GM10847 (cell line): ENCODE data around the gene ANKRD2.

Experiments used
- POLR2A ChIP-seq: IDR thresholded peaks from 2 replicates; pipeline ENCODE4 v1.6.1; 2011; ENCODE audit not compliant: insufficient read length; ENCODE audit errors: extremely low read depth

Gene ANKRD2

GRCh38 chr10:97540669-97541500 is 31.7 kb upstream of the ANKRD2 start:
- no peak for TF ChIP-seq POLR2A

DNA sequence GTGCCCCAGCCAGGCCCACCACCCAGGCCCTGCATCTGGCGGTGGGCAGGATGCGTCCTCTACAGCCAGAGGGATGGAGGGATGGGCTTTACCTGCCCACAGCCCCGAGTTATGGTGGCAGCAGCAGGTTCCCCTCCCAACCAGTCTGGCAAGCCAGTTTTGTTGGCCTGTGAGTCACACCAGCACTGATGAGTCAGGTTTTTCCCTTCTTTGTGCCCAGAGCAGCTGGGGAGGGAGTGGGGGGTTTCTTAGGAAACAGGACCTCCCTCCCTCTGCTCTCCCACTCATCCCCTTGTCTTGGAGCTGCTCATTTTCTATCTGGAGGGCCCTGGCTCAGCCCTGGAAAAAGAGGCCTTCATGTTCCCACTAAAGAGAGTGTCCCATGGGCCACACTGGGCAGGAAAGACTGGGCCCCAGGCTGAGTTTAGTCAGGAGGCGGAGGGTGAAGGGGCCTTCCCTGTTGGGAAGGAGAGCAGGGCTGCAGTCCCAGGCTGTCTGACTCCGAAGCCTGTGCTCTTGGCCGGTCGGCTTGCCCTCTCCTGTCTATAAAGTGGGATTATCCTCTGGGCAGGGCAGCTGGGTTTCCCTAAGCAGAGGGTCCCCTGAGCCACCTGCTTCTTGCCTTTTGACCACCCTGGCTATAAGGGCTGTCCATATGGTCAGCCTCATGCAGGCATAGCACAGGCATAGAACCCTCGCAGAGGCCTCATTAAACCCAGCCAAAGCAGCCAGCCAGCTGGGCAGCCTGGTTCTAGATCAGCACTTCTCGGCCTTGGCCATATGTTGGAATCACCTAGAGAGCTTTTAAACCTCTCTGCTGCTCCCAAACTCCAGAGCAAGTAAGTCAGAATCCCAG is 30.2 kb upstream of the ANKRD2 start:
- TF ChIP-seq POLR2A = no peak

- TF ChIP-seq POLR2A = no peak
Observed at GRCh38 chr10:97543025-97543546, 29.5 kb upstream of the ANKRD2 start.

GRCh38 chr10:97546456-97547270 is 25.9 kb upstream of the ANKRD2 start:
- no peak for TF ChIP-seq POLR2A

DNA sequence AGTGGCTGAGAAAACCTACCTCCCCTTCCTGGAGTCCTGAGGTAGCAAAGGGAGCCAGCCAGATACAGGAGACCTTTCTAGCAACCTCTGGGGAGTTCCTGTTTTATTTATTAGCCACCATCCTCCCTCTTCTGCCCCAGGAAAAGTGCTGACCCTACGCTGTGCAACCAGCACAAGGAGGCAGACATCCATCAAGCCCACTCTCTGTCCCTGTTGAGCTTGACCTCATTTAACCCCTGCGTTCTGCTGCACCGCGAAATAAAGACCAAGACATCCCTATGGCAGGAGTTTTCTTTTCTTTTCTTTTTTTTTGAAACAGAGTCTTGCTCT is 25.3 kb upstream of the ANKRD2 start:
- TF ChIP-seq POLR2A = no peak

GRCh38 chr10:97547962-97548361 is 24.6 kb upstream of the ANKRD2 start:
- no peak for TF ChIP-seq POLR2A

GRCh38 chr10:97548828-97549455 is 23.6 kb upstream of the ANKRD2 start:
- no peak for TF ChIP-seq POLR2A

GRCh38 chr10:97549587-97550322 is 22.8 kb upstream of the ANKRD2 start:
- no peak for TF ChIP-seq POLR2A

DNA sequence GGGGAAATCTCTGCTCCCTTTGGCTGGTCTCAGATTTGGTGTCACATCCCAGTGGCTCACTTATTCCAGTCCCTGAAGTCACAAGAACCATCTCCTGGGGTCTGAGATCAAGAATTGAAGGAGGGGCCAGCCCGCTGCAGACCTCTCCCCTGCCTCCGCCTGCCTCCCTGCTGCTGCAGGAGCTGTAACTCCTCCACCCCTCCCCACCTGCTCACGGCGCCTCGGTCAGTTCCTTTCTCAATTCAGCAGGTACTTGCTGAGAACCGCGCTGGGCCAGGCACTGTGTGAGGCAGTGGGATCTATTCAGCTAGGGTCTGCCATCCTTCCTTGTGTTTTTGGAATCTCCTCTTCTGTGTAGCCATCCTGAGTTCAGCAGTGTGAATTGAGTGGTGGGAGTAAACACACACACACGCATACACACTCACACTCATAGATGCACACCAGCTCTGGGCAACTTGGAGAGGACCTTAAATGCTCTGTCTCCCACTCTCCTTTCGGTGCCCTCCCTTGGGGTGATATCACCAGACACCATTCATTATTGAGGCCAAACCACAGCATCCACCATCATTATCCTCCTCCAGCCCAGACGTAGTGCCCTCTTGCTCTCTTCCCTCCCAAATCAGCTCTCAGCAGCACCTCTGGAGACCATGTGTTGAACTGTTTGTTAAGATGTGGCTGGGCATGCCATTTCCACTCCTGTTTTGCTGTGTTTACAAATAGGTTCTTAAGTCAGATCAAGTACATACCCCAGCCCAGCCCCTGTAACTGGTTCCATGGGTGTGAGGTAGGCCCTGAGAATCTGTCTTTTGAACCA is 22.0 kb upstream of the ANKRD2 start:
- no peak for TF ChIP-seq POLR2A

DNA sequence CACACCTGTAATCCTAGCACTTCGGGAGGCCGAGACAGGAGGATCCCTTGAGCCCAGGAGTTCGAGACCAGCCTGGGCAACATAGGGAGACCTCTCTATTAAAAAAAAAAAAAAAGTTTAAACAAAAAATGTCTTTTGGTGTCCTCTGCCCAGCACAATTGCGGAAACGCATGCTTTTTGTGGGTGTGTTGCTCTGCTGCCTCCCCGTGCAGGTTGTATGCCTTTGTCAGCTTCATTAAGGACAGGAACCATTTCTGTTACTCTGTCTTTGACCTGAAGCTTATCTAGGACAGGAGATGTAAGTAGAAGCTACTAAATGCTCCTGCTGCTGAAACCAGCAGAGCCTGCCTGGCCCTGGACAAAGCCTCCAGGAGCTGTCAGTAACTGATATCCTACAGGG is 21.3 kb upstream of the ANKRD2 start:
- no peak for TF ChIP-seq POLR2A

DNA sequence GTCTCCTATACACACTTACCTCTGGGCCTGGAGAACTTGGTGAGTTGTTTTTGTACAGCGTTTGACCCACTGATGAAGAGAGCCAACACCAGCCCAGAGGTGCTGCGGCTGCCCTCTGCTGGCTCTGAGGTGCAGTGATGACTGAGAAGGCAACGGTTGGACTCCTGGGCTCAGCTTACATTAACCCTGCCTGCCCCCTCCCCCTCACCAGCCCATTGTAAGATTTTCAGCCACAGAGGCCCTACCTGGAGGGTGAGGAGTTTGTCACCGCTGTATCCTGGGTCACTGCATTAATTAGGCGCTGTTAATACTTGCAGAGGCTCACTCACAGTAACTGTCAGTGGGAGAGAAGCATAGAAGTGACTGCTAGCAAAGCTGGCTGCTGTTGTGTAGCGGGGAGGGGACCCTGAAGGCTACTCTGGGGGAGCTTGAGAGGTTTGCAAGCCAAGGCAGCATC is 19.0 kb upstream of the ANKRD2 start:
- no peak for TF ChIP-seq POLR2A

- TF ChIP-seq POLR2A = no peak
Observed at GRCh38 chr10:97563337-97563736, 9.2 kb upstream of the ANKRD2 start.

GRCh38 chr10:97564776-97565175 is 7.8 kb upstream of the ANKRD2 start:
- no peak for TF ChIP-seq POLR2A
